ENCODE data around the gene PSD2. TPM values are rescaled to one million over a fixed set of nuclear protein-coding genes. Genes with fewer than 3 reads are reported as not detected.

The PSD2 gene
- total RNA-seq, 3 donors from 2014 or later (not counting 1 experiment from before 2014, with no cell fraction given): 1.3 to 2.5 (median 1.3) TPM

DNA sequence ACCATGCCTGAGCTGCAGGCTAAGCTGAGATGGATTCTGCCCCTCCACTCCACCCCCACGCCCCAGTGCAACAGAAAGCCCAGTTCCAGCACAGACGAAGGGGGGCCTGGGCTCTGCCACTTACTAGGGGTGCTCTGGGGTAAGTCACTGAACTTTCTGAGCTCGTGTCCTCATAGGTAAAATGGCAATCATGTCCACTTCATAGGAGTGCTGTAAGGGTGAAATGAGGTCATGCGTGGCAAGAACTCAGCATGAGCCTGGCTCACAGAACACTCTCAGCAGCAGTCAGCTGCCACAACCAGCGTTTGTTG lies 8.4 kb upstream of the PSD2 start:
- no peak overlapping the region for H3K27ac Mint-ChIP-seq
- intact Hi-C loops (cut with micrococcal nuclease): loop anchor here (1.0 to 5.0 kb wide), 4 partner anchors 60 to 370 kb away; no protein-coding TSS in a partner anchor
- Histone ChIP-seq H3K36me3 (ENCODE audit: control insufficient read depth, insufficient read depth, low read length) (no peaks in the 10 kb centered on the region), H3K9me3 (ENCODE audit: control insufficient read depth, insufficient read depth, low read length) (no peaks in the 10 kb centered on the region), H3K27me3 (ENCODE audit: control insufficient read depth, insufficient read depth, low read length) (no peaks in the 10 kb centered on the region), H3K27ac (ENCODE audit: low read length) (no peak overlapping the region), H3K4me1 (ENCODE audit: control insufficient read depth, insufficient read depth, low read length) (peaks cover 16% of the 10 kb centered on the region), H3K4me3 (ENCODE audit: low read length) (no peak overlapping the region)
- peak in 1 of 3 donors; percentile 3 for ATAC-seq
- H3K9me3 Mint-ChIP-seq: no peaks in the 10 kb centered on the region
- no peak for DNase-seq
- H3K4me3 Mint-ChIP-seq: peak overlapping the region; percentile 84
- WGBS (ENCODE audit: insufficient coverage): 28% methylated on average over 5 of the region's 5 CpGs
- H3K4me1 Mint-ChIP-seq: no peaks in the 10 kb centered on the region
- TF ChIP-seq, protein P1, sequence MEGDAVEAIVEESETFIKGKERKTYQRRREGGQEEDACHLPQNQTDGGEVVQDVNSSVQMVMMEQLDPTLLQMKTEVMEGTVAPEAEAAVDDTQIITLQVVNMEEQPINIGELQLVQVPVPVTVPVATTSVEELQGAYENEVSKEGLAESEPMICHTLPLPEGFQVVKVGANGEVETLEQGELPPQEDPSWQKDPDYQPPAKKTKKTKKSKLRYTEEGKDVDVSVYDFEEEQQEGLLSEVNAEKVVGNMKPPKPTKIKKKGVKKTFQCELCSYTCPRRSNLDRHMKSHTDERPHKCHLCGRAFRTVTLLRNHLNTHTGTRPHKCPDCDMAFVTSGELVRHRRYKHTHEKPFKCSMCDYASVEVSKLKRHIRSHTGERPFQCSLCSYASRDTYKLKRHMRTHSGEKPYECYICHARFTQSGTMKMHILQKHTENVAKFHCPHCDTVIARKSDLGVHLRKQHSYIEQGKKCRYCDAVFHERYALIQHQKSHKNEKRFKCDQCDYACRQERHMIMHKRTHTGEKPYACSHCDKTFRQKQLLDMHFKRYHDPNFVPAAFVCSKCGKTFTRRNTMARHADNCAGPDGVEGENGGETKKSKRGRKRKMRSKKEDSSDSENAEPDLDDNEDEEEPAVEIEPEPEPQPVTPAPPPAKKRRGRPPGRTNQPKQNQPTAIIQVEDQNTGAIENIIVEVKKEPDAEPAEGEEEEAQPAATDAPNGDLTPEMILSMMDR (IDR thresholded peaks at IDR 0.05): no peak
- peaks cover 8 to 21% of the 10 kb centered on the region in 2 donors for H3K27me3 Mint-ChIP-seq (ENCODE audit: low read depth in 2 of 2)
- no peaks in the 10 kb centered on the region for H3K36me3 Mint-ChIP-seq

DNA sequence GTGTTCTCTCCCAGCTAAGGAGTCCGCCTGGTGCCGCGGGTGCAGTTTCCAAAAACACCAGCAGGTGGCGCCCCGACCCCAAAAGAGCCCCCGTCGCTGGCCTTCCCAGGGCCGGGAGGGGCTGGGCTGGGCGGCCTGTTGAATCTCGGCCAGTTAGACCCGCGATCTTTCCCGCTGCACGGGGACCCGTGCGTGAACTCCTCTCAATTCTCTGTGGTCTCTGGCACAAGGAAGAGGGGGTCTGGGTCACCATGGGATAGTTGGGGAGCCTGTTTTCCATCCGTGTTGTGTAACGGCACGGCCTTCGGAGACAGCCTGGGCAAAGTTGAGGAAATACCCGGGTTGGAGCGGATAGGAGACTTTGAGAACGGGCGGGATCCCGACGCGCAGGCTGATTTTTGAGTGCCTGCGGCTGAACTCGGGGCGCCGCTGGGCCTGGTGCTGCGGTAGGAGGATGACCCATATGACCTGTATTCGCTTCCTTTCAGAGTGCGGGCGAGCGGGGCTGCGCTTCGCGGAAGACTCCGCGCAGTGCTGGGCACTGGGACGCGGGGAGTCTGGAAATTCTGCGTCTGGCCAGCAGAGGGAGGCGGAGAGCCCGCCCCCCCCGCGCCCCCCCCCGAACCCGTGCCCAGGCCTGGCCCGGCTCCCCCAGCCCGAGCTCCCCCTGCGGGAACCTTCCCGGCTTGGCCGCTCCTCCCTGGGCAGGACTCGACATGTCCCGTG lies 7.9 kb upstream of the PSD2 start:
- no peak overlapping the region for H3K27ac Mint-ChIP-seq
- under 1% methylated on average over 55 of the region's 57 CpGs for WGBS (ENCODE audit: insufficient coverage)

DNA sequence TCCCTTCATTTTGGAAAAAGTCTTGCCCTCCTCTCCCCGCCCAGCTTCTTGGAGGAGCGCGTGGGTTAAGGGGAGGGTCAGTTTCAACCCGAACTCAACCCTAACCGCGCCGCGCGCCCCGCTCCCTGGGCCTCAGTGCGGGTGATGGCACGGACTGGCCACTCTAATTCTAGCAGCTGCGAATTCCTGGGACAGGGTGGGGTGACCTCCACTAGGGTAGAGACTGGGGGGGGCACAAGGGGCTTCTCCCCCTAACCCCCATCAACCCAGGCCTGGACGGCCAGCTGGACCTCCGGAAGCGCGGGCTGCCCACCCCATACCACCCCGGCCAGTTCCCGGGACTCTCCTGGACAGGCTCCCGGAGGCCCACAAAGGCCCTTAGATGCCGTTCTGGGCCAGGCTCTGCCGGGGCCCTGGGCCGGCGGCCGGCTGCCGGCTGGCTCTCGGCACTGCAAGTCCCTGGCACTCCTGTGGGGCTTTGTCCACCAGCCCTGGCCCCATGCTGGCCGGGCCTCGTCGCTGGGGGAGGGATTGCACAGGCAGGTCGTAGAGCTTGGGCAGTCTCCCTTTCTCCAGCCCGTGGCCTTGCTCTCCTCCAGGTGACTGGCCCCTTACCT lies 7.2 kb upstream of the PSD2 start:
- H3K4me3 ChIP-seq (ENCODE audit: low read length): no peak overlapping the region
- WGBS (ENCODE audit: insufficient coverage): 54% methylated on average over 30 of the region's 32 CpGs
- ATAC-seq: no peak

More for the DNA sequence above, 7.9 kb upstream of the PSD2 start:
- intact Hi-C loops (cut with micrococcal nuclease): loop anchor here (1.0 to 5.0 kb wide), 4 partner anchors 60 to 370 kb away; no protein-coding TSS in a partner anchor
- Mint-ChIP-seq H3K4me1 (no peaks in the 10 kb centered on the region), H3K36me3 (no peaks in the 10 kb centered on the region), H3K4me3 (peak overlapping the region; percentile 84), H3K27me3 (ENCODE audit: low read depth in 2 of 2) (peaks cover 8 to 25% of the 10 kb centered on the region in 2 donors), H3K9me3 (no peaks in the 10 kb centered on the region)
- TF ChIP-seq, protein P1 (IDR thresholded peaks at IDR 0.05): peak; percentile 98
- no peak overlapping the region for H3K27ac ChIP-seq (ENCODE audit: low read length)
- no peaks in the 10 kb centered on the region for H3K36me3 ChIP-seq (ENCODE audit: control insufficient read depth, insufficient read depth, low read length)
- DNase-seq (peak; percentile 85 to 89), ATAC-seq (peak; percentile 88 to 92 (median 91))
- H3K27me3 ChIP-seq (ENCODE audit: control insufficient read depth, insufficient read depth, low read length): no peaks in the 10 kb centered on the region
- H3K9me3 ChIP-seq (ENCODE audit: control insufficient read depth, insufficient read depth, low read length): no peaks in the 10 kb centered on the region
- peak overlapping the region; percentile 81 for H3K4me3 ChIP-seq (ENCODE audit: low read length)
- H3K4me1 ChIP-seq (ENCODE audit: control insufficient read depth, insufficient read depth, low read length): peaks cover 16% of the 10 kb centered on the region

More for the DNA sequence above, 7.2 kb upstream of the PSD2 start:
- peaks cover 5% of the 10 kb centered on the region for H3K27me3 ChIP-seq (ENCODE audit: control insufficient read depth, insufficient read depth, low read length)
- no peaks in the 10 kb centered on the region for H3K36me3 ChIP-seq (ENCODE audit: control insufficient read depth, insufficient read depth, low read length)
- intact Hi-C loops (cut with micrococcal nuclease): loop anchor here (5.0 kb wide), 2 partner anchors 59 to 369 kb away; no protein-coding TSS in a partner anchor
- no peaks in the 10 kb centered on the region for H3K9me3 Mint-ChIP-seq
- peaks cover 16% of the 10 kb centered on the region for H3K4me1 ChIP-seq (ENCODE audit: control insufficient read depth, insufficient read depth, low read length)
- H3K9me3 ChIP-seq (ENCODE audit: control insufficient read depth, insufficient read depth, low read length): no peaks in the 10 kb centered on the region
- no peaks in the 10 kb centered on the region for H3K36me3 Mint-ChIP-seq
- peaks cover 8 to 27% of the 10 kb centered on the region in 2 donors for H3K27me3 Mint-ChIP-seq (ENCODE audit: low read depth in 2 of 2)
- TF ChIP-seq, protein P1 (IDR thresholded peaks at IDR 0.05): no peak
- H3K27ac ChIP-seq (ENCODE audit: low read length): no peak overlapping the region
- no peaks in the 10 kb centered on the region for H3K4me1 Mint-ChIP-seq
- H3K4me3 Mint-ChIP-seq: peak overlapping the region; percentile 72
- no peak overlapping the region for H3K27ac Mint-ChIP-seq
- DNase-seq: no peak
